HG03025 (cell line): ENCODE measurements around the gene KTN1.

Experiments
- ATAC-seq: cut with Tn5 transposase; IDR thresholded peaks from one replicate; pipeline ENCODE4 v1.9.1; 2021; ENCODE audit warnings: mild to moderate bottlenecking, moderate library complexity; ENCODE audit not compliant: unreplicated experiment, low FRiP score

KTN1 gene

DNA sequence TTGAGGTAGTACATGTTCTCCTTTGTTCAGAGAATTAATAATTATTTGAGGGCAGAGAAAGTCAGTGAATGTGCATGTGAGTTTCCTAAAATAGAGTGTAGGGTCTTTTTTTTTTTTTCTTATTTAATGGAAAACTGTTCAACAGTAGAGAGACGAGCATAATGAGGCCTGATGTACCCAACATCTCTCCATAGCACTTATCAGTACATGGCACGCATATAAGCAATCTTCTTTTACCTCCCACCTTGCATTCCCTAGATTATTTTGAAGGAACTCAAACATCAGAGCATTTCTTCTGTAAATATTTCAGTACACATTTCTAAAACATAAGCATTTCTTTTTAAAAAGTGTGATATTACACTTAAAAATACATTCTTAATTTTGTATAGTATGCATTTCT, 87.8 kb downstream of the KTN1 start:
- ATAC-seq: no peak

DNA sequence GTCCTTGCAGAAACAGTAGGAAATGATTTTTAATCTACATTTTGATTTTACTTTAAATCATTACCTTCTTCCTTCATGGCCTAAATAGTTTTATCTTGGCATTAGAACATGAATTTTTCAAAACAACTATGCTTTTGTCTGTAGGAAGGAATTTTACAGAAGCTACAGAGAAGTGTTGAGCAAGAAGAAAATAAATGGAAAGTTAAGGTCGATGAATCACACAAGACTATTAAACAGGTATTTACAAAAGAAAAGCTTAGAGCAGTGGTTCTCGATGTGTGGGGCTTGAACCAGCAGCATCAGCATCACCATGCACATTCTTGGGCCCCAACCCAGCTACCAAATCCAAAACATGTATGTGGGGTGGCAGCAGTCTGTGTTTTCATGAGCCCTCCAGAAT, 91.6 kb downstream of the KTN1 start:
- no peak for ATAC-seq

DNA sequence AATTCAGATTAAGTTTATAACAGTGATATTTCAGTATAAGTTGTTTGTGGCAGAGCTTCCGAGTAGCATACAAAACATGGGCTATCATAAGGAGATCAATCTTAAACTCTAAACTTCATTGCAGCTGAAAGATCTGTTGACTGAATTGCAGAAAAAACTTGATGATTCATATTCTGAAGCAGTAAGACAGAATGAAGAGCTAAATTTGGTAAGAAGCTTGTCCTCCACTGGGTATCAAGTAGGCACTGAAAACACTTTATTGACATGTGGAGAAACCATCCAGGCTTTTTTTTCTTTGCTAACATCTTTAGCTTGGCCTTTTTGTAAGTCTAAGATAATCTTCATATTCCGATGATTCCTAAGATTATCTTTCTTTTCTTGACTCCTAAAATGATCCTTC, 93.0 kb downstream of the KTN1 start:
- ATAC-seq: no peak

DNA sequence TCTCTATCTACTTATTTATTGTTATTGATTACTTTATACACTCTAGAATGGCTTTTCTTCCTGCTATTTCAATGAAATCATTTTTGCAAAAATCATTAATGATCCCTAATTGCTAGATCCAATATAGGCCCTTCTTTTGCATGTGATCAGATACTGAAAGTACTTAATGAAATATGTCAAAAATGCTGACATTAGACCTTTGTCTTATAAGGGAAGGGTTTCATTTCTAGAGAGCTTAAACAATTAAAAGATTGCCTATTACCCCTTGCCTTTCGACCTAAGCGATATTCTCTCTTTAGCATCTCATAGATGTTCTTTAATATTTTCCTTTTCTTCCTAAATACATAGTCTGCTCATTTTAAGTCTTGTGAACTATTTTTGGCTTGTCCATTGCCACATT, 101.1 kb downstream of the KTN1 start:
- ATAC-seq: no peak

DNA sequence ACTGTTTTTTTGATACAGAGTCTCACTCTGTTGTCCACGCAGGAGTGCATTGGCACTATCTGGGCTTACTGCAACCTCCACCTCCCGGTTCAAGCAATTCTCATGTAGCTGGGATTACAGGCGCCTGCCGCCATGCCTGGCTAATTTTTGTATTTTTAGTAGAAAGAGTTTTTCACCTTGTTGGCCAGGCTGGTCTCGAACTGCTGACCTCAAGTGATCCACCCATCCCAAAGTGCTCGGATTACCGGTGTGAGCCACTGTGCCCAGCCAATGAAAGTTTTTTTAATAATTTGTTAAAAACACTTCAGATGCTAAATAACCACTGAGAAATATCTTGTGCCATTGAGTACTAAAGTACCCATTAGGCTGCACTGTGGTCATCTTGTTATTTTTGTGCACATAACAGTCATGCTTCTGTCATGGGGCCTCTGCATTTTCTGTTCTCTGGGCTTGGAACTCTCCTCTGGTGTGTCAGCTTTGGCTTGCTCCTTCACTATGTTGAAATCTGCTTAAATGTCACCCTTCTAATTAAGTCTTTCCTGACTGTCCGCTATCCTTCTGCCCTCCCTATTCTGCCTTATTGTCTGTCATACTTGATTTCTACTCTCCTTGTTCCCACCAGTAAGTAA, 105.1 kb downstream of the KTN1 start:
- no peak for ATAC-seq

DNA sequence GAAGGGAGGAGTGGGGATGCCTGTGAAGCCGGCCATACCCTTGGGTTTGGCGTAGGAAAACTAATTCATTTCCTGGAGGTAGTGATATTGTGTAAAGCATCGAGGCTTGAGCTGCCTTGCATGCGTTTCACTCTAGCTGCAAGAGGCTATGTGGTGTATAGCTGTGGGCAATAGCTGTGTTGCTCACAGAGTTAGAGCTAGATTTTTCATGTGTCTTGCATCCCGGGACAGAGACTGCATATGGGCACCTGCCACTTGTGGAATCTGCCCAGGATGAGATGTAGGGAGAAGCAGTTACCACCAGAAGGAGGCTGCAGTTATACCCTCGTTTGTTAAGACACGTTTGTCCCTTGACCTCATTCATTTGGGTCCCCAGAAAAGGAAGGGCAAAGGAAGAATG, 106.7 kb downstream of the KTN1 start:
- no peak for ATAC-seq

DNA sequence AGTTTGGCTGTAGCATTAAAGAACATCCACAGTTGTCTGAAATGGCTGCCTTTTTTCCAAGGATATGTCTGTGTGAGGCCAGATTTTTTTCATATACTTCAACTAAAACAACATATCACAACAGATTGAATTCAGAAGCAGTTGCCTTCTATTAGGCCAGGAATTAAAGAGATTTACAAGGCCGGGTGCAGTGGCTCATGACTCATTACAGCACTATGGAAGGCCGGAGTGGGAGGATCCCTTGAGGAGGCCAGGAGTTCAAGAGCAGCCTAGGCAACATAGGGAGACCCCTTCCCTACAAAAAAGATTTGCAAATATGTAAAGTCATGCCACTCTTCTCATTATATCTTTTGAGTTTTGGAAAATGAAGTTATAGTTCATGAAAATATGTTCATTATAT, 108.6 kb downstream of the KTN1 start:
- ATAC-seq: no peak

DNA sequence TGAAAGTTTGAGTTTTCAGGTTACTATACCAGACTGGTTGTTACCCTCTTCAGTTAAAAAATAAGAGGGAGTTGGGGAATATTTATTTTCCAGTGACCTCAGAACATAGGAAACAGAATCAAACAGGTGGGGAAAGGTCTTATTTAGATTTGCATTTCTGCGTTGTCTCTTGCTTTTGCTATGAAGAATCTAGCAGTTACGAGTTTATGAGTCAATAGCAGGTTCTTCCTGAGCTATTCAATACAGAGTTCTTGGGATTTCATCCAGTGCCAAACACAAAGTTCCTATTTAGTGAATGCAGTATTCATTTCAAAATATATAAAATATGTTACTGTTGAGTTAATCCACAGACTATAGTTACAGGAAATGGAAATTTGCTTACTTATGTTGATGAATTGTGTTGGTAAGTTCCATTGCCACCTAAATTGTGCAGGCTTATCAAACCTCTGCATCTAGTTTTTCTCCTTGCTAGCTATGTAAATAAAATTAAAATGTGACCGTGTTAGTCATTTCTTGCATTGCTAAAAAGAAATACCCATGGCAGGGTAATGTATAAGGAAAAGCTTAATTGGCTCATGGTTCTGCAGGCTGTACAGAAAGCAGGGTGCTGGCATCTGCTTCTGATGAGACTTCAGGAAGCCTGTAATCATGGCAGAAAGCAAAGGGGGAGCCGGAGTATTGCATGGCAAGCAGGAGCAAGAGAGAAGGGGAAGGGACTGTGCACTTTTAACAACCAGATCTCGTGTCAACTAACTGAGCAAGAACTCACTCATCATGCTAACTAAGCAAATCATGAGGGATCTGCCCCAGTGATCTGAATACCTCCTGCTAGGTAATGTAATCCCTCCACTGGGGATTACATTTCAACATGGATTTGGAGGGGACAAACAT, 110.2 kb downstream of the KTN1 start:
- ATAC-seq: no peak

DNA sequence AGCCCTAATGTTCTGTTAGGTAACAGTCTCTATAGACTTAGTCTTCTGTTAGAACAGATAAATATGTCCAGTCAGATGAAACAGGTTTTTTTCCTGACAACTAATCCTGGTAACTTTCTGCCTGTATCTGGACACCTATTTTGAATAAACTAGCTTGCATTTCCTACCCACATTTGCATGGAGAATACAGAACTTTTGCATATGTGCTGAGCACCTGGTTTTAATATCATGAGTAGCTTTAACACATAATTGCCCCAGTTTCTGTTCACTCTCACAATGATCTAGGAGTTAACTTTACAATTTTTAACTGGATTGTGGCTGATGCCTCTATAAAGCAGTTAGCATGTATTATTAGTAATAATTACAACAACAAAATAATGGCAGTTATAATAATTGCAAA, 111.7 kb downstream of the KTN1 start:
- no peak for ATAC-seq

DNA sequence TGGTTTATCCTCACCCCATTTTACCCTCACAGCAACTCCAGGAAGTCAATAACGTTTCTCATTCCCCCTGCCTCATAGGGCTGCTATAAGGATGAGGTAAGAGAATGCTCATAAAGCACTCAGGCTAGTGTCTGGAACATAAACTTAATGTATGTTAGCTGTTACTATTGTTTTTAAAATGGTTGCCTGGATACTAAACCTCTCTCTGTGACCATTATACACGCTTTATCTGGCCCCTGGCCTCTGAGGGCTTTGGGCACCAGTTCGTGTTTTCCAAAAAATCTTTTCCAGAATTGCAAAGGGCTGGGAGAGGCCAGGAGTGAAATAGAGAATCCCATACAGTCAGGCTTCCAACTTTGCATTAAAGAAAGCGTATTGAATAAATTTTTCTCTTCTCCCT, 113.9 kb downstream of the KTN1 start:
- no peak for ATAC-seq

DNA sequence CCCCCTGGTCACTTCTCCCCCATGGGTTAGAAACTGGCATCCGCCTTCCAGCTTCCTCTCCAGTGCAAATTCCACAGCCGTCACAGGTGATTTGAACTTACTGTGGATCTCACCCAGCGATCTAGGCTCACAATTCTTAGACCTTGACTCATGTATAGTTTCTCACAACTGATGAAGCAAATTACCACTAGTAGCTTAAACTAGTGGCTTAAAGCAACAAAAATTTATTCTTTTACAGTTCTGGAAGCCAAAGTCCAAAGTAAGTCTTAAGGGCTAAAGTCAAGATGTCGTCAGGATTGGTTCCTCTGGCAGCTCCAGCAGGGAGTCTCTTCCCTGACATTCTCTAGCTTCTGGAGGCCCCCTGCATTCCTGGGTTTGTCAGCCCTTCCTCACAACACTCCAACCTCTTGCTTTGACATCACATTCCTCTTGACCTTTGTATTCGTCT, 117.4 kb downstream of the KTN1 start:
- no peak for ATAC-seq

DNA sequence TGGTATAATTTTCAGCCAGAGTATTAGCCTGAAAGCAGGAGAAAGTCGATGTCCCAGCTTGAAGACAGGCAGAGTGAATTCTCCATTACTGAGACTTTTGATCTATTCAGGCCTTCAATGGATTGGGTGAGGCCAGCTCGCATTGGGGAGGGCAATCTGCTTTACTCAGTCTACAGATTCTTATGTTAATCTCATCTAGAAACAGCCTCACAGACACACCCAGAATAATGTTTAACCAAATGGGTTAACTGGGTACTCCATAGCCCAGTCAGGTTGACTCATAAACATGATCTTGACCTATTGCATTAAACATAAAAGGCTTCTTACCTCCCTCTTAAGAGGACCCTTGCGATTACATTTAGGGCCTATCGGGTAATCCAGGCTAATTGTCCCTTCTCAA, 118.0 kb downstream of the KTN1 start:
- ATAC-seq: no peak

DNA sequence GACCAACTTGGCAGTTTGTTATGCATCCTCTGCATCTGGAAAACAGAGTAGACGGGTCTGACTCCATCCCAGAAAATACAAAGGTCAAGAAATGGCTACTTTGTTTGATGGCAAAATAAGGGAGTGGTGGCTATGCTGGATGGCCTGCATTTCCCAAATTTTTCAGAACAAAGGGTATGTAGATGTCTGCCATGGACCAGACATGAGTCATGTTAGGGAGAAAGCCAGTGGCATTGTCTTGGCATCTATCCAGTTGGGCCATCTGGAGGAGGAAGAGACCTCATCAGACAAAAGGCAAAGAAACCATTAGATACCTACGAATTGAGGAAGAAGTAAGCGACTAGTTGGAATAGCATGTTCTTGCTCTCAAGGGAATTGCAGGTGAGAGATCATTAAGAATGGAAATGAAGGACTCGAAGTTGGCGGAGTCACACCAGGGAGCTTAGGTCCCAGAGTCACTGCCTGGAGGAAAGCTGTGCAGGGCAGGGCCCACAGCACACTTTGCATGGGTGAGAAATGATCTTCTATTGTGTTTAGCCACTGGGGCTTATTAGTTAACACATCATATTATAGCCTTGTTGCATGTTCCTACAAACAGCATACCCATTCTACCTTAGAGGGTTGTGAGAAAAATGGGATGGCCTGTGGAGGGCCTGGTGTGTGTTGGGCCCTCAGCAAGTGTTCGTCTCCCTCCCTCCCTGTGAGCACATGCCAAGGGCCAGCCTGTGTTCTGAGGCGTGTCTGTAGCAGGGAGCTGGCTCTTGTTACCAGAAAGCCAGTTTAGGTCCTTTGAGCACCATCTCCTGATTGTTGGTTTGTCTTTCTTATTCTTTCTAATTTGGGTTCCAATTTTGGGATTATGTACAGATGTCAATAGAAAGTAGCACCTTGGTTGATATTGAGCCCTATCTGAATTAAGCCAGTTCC, 119.4 kb downstream of the KTN1 start:
- ATAC-seq: no peak

DNA sequence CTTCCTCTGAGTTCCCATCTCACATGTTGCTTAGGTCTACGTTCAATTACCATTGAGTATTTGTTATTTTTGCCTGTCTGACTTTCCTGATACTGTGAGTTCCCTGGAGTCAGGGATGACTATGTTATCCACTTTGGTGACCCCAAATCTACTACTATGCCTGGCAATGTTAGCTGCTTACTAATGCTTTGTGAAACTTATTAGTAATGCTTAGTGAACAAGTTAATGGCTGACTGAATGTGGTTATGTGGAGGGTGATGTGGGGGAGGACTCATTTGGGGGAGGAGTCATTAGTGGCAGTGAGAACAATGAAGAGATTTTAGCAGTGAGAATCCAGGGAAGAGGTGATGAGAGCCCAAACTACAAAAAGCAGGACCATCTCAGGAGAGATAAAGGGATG, 121.6 kb downstream of the KTN1 start:
- peak; percentile 88 for ATAC-seq

DNA sequence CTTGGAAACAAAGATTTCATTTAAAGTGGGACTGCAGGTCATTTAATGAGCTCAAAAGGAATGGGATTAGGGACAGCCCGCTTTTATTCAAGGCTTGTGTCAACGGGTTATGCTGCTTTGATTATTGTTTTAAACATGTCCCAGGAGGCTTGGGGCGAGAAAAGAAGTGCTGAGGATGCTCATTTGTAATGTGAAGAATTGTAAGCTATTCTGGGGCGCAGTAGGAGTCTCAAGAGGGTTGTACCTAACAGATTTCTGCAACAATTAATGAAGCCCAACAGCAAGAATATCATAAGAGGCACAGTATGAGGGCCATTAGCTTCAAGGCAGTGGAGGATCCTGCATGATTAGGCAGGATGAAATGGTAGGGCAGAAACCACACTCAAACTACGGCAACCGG, 122.5 kb downstream of the KTN1 start:
- ATAC-seq: no peak

DNA sequence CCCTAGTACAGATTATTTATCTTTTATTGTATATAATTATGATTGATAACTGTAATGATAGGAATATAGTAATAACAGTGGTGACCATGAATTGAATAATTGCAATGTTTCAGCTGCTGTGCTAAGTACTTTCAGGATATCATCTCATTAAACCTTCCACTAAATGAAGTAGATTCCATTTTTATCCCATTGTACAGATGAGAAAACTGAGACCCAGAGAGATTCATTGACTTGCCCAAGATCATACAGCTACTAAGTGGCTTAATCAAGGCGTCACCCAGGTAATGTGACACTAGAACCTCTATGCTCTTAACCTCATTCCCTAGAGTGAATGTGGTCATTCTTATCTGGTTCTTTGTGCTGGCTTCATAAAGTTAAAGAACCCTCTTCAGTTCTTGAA, 124.6 kb downstream of the KTN1 start:
- ATAC-seq: no peak

DNA sequence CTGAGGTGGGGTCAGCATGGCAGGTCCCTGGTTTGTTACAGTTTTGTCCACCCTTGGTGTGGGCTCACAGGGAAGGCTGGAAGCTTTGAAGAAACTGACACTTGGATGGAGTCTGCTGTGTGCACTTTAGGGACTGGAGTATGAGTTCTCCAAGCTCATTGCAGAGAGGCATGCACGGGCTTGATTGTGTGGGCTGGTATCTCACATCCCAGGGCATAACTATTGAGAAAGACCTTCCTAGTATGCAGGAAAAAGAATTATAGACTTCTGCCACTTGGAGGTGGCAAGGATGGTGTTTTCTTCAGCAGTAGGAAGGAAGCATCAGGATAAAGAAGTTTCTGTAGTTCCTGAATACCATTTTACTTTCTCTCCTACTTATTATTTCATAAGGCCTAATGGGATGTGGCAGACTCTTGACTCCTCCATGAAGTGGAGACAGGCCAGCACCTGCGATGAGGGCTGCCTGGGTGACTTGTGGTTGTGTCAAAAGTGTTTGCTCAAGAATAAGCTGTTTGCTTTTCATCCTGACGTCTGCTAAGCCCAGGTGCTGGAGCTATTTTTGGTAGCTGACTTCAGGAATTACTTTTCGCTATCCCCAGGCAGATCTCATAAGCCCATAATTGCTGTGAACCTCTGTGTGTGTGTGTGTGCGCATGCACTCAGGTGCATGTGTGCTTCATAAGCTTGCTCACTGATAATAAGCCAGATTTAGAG, 125.8 kb downstream of the KTN1 start:
- ATAC-seq: no peak

DNA sequence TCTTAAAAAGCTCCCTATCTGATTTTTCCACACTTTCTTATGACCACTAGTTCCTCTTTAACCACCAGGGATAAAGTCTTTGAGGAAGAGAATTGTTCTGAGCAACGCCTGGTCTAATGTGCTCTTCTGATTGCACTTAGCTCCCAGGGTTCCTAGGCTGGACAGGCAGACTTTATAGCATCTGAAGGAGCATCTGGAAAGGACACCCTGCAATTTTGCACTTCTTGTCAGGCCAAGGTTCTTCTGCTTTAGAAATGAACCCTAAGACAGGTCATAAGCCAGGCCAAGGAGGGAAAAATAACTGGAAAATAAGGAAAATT, 126.3 kb downstream of the KTN1 start:
- no peak for ATAC-seq

DNA sequence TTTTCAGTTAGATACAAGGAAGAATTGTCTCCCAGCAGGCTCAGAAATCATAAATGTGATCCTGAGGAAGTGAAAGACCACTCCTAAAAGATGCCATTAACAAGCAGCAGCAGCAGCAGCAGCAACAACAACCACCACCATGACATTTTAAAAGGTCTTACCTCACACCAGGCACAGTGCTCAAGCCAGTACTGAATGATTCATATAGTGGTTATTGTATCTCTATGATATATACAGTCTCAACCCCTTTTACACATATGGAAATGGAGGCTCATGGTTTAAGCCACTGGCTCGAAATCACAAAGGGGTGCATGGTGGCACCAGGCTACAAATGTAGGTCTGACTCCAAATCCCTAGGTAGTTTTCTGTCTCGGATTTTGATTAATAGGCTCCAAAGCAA, 126.9 kb downstream of the KTN1 start:
- no peak for ATAC-seq

DNA sequence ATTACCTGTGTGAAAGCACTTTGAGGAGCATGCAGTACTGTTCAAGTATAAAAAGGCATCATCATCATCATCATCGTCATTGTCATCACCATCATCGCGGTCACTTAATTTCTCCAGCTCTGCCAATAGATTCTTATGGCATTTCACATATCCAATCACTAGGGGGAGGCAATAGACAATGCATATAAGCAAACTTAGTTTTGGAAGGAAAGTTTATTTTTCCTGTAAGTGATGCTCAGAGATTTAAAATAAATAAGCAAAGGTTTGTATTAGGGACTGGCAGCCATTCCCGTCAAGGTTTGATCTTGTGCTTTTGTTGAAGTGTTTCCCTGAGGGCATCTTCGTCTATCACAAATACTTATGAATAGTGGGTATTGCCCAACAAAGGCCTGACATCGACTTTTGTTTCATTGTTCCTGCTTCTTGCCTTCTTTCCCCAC, 127.4 kb downstream of the KTN1 start:
- no peak for ATAC-seq
